K562 (cell line): ENCODE results near the gene EPHB4. TPM values are rescaled to one million over a fixed set of nuclear protein-coding genes. Genes with fewer than 3 reads are reported as not detected.

Experiments used
- ATAC-seq: fragments of 200-7000 bp; cut with Tn5 transposase; 3 replicates; pipeline ENCODE4 v1.9.1; 2020; ENCODE audit warnings: moderate library complexity
- BruUV-seq: library from RNA; stranded (reverse); fragments of 400-500 nt; replicated peaks from 2 replicates; lab custom pipeline; 2021; lab: Mats Ljungman, UMichigan
- CTCF ChIA-PET: fragments of 300-600 bp; formaldehyde crosslinking; extraction: SDS; loops from one replicate; lab custom pipeline; 2021; ENCODE audit warnings: low intra/inter-chr PET ratio; lab: Yijun Ruan, JAX
- POLR2A ChIA-PET: fragments of 300-600, 350-650 bp; sonication (Branson Sonifier 250); formaldehyde crosslinking; extraction: SDS; loops from one replicate; lab custom pipeline; 2021; ENCODE audit warnings: antibody characterized with exemption, inconsistent platforms; lab: Yijun Ruan, JAX
- DNase-seq, 4 experiments: peaks; one replicate each; pipeline versions ENCODE4 v3.0.0 to v3.0.0-alpha.2; 2011 to 2018; ENCODE audit warnings: low spot score in 3 of 4, mixed read lengths in 3 of 4; ENCODE audit errors: extremely low read depth in 1 of 4
- FAIRE-seq: peaks from 2 replicates; lab custom pipeline; 2011; peaks lifted over from hg19 to GRCh38; lab: Jason Lieb, UNC
- H2AFZ ChIP-seq: 2 replicates; pipeline ENCODE4 v1.6.0; 2011; ENCODE audit warnings: low read depth, low read length, control low read depth, inconsistent platforms
- H3K27ac ChIP-seq: fragments of 200-600 bp; 3 replicates; pipeline ENCODE4 v1.8.0; 2011; ENCODE audit warnings: low read depth, mild to moderate bottlenecking, control low read depth, inconsistent platforms, low read length, moderate library complexity, mixed read lengths; ENCODE audit errors: extremely low read depth
- H3K27me3 ChIP-seq, 2 experiments: fragments of 300-600 bp in 1 of 2; 2 replicates in 1 of 2; 3 replicates in 1 of 2; pipeline versions ENCODE4 v1.6.0 to v1.8.0; 2011; ENCODE audit warnings: inconsistent platforms in 2 of 2, low read length in 2 of 2, mild to moderate bottlenecking in 1 of 2, mixed read lengths in 1 of 2, moderate library complexity in 1 of 2; ENCODE audit not compliant: control insufficient read depth in 2 of 2, insufficient read depth in 2 of 2
- H3K36me3 ChIP-seq: fragments of 300-600 bp; 3 replicates; pipeline ENCODE4 v1.8.0; 2011; ENCODE audit warnings: mild to moderate bottlenecking, low read length, inconsistent platforms; ENCODE audit not compliant: control insufficient read depth, insufficient read depth
- H3K4me1 ChIP-seq, 2 experiments: fragments of 200-600 bp in 1 of 2; replicated peaks in 1 of 2; 2 replicates in 1 of 2; 3 replicates in 1 of 2; pipeline versions ENCODE4 v1.5.1 to v1.8.0; 2011; ENCODE audit warnings: inconsistent platforms in 2 of 2, low read length in 2 of 2, mild to moderate bottlenecking in 1 of 2, mixed read lengths in 1 of 2, moderate library complexity in 1 of 2; ENCODE audit not compliant: control insufficient read depth in 2 of 2, insufficient read depth in 2 of 2
- H3K4me2 ChIP-seq: 2 replicates; pipeline ENCODE4 v1.6.1; 2011; ENCODE audit warnings: low read length, control low read depth, inconsistent platforms, mixed read lengths; ENCODE audit not compliant: insufficient read depth
- H3K4me3 ChIP-seq: fragments of 200-600 bp; sonication (generic), shearing (Covaris generic); 2 replicates; pipeline ENCODE4 v1.5.1; 2016; ENCODE audit warnings: control low read depth, inconsistent platforms
- H3K79me2 ChIP-seq: fragments of 200-600 bp; 3 replicates; pipeline ENCODE4 v1.8.0; 2011; ENCODE audit warnings: low read length, inconsistent platforms; ENCODE audit not compliant: control insufficient read depth, insufficient read depth
- H3K9ac ChIP-seq, 2 experiments: 2 replicates each; pipeline versions ENCODE4 v1.6.0 to v1.6.1; 2011; ENCODE audit warnings: low read depth in 2 of 2, low read length in 2 of 2, control low read depth in 1 of 2, inconsistent platforms in 1 of 2, mild to moderate bottlenecking in 1 of 2, mixed read lengths in 1 of 2; ENCODE audit not compliant: insufficient read depth in 1 of 2
- H3K9me1 ChIP-seq: one replicate; pipeline ENCODE4 v1.6.0; 2011; ENCODE audit warnings: inconsistent platforms, mild to moderate bottlenecking, low read length, moderate library complexity; ENCODE audit not compliant: control insufficient read depth, insufficient read depth
- H3K9me3 ChIP-seq: replicated peaks from 2 replicates; pipeline ENCODE4 v1.5.1; 2011; ENCODE audit warnings: low read depth, low read length, inconsistent platforms; ENCODE audit not compliant: control insufficient read depth, insufficient read depth
- H4K20me1 ChIP-seq: replicated peaks from 2 replicates; pipeline ENCODE4 v1.6.1; 2011; ENCODE audit warnings: low read length, inconsistent platforms, mixed read lengths; ENCODE audit not compliant: control insufficient read depth, insufficient read depth
- POLR2G ChIP-seq: fragments of 200-400 bp; formaldehyde crosslinking; IDR thresholded peaks from 2 replicates; pipeline ENCODE4 v1.6.1; 2017; ENCODE audit warnings: low read depth, mild to moderate bottlenecking, antibody characterized with exemption, low read length, moderate library complexity
- RBFOX2 ChIP-seq: fragments of 200-400 bp; formaldehyde crosslinking; IDR thresholded peaks from 2 replicates; pipeline ENCODE4 v1.6.1; 2017; ENCODE audit warnings: low read depth, mild to moderate bottlenecking, low read length, moderate library complexity
- WGBS: fragments of 100-300 bp; shearing (Covaris generic); methylation state at CpG from one replicate; pipeline ENCODE4 v1.1.6; 2016; ENCODE audit warnings: low coverage, mixed read lengths; ENCODE audit not compliant: insufficient coverage; ENCODE audit errors: missing lambda C conversion rate; 5-methylcytosine and 5-hydroxymethylcytosine counted together
- in situ Hi-C: fragments of 300-500 bp; cut with MboI; formaldehyde crosslinking; loops from 4 replicates; pipeline ENCODE4 v1.15.0; 2018; ENCODE audit warnings: inconsistent platforms, mixed read lengths
- intact Hi-C: fragments of 100-400 bp; cut with micrococcal nuclease; formaldehyde crosslinking; loops from 2 replicates; pipeline ENCODE4 v1.14.2; 2022
- polyA plus RNA-seq, 8 experiments: library from polyadenylated mRNA; depleted of rRNA in 4 of 8; stranded (reverse) in 5 of 8; unstranded in 3 of 8; fragments of >200 nt; fragmentation: Nextera tagmentation in 2 of 8; fragmentation: Illumina TruSeq in 1 of 8; extraction: Ambion mirVana in 2 of 8; extraction: Trizol in 1 of 8; gene quantifications; 2 replicates each; pipeline versions ENCODE4 v1.2.1 to v1.2.3, GENCODE V29; 2011 to 2014; ENCODE audit warnings: inconsistent platforms in 1 of 8, missing spikeins in 1 of 8
- total RNA-seq, 7 experiments: library from RNA; depleted of rRNA in 6 of 7; stranded (reverse); fragments of >200 nt in 6 of 7; fragmentation: Illumina TruSeq in 2 of 7; extraction: Trizol in 2 of 7; gene quantifications; 2 replicates each; pipeline versions ENCODE4 v1.2.1 to v1.2.3, GENCODE V29; 2011 to 2021; ENCODE audit warnings: low replicate concordance in 1 of 7
- TF ChIP-seq, protein P1 (sequence below): fragments of 250-450 bp; sonication (Bioruptor Pico); IDR thresholded peaks from 2 replicates; pipeline ENCODE4 v1.4.0; 2020

The EPHB4 gene
- total and polyA plus RNA-seq, 9 of the 15 experiments (the other 6 are each of a cell fraction or from before 2014, with no cell fraction given), result 1.2 to 82.1 (median 37.9) TPM

DNA sequence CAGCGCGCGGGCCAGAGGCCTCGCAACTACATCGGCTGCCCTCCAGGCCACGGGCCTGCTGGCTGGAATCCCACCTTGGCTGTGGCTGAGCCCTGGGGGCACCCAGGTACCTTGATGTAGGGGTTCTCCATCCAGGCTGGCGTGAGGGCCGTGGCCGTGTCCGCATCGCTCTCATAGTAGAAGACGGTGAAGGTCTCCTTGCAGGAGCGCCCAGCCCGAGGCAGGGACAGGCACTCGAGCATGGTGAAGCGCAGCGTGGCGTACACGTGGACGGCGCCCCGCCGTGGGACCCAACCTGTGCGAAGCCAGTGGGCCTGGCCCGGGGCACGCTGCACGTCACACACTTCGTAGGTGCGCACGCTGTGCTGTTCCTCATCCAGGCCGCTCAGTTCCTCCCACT lies 3.8 kb downstream of the EPHB4 start:
- H3K4me1 ChIP-seq, result peaks cover 13 to 66% of the 10 kb centered on the region in 2 experiments; a peak in 4 of 5 replicates
- no peak overlapping the region for H2AFZ ChIP-seq
- H3K27me3 ChIP-seq, result no peaks in the 10 kb centered on the region
- H3K9ac ChIP-seq, result peak overlapping the region in 1 of 2 experiments; percentile 56; a peak in 1 of 4 replicates
- FAIRE-seq (no peak), ATAC-seq (no peak), DNase-seq (no peak)
- ChIA-PET POLR2A (no interaction called here), CTCF (no interaction called here)
- in situ Hi-C loops (no loop called here), intact Hi-C loops (no loop called here)
- peaks cover 50% of the 10 kb centered on the region for H3K79me2 ChIP-seq
- H4K20me1 ChIP-seq, result peaks cover 9% of the 10 kb centered on the region; the same call in 1 of the 2 replicates
- H3K4me3 ChIP-seq, result no peak overlapping the region
- peaks cover 61% of the 10 kb centered on the region; the same call in 2 of the 3 replicates for H3K36me3 ChIP-seq
- no TSS peak for BruUV-seq
- peaks cover 4% of the 10 kb centered on the region for H3K9me1 ChIP-seq
- no peak overlapping the region for H3K27ac ChIP-seq
- 97% methylated on average over 22 of the region's 31 CpGs for WGBS
- H3K4me2 ChIP-seq, result no peak overlapping the region
- no peaks in the 10 kb centered on the region for H3K9me3 ChIP-seq
- TF ChIP-seq POLR2G, result 0 out of 2 replicates have a peak, but pooled peaks have one; percentile 34
- TF ChIP-seq, protein P1, sequence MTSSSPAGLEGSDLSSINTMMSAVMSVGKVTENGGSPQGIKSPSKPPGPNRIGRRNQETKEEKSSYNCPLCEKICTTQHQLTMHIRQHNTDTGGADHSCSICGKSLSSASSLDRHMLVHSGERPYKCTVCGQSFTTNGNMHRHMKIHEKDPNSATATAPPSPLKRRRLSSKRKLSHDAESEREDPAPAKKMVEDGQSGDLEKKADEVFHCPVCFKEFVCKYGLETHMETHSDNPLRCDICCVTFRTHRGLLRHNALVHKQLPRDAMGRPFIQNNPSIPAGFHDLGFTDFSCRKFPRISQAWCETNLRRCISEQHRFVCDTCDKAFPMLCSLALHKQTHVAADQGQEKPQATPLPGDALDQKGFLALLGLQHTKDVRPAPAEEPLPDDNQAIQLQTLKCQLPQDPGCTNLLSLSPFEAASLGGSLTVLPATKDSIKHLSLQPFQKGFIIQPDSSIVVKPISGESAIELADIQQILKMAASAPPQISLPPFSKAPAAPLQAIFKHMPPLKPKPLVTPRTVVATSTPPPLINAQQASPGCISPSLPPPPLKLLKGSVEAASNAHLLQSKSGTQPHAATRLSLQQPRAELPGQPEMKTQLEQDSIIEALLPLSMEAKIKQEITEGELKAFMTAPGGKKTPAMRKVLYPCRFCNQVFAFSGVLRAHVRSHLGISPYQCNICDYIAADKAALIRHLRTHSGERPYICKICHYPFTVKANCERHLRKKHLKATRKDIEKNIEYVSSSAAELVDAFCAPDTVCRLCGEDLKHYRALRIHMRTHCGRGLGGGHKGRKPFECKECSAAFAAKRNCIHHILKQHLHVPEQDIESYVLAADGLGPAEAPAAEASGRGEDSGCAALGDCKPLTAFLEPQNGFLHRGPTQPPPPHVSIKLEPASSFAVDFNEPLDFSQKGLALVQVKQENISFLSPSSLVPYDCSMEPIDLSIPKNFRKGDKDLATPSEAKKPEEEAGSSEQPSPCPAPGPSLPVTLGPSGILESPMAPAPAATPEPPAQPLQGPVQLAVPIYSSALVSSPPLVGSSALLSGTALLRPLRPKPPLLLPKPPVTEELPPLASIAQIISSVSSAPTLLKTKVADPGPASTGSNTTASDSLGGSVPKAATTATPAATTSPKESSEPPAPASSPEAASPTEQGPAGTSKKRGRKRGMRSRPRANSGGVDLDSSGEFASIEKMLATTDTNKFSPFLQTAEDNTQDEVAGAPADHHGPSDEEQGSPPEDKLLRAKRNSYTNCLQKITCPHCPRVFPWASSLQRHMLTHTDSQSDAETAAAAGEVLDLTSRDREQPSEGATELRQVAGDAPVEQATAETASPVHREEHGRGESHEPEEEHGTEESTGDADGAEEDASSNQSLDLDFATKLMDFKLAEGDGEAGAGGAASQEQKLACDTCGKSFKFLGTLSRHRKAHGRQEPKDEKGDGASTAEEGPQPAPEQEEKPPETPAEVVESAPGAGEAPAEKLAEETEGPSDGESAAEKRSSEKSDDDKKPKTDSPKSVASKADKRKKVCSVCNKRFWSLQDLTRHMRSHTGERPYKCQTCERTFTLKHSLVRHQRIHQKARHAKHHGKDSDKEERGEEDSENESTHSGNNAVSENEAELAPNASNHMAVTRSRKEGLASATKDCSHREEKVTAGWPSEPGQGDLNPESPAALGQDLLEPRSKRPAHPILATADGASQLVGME (CRISPR knock-in tag), result no peak
- peak; percentile 42; the same call in 1 of the 2 replicates for TF ChIP-seq RBFOX2
- TF ChIP-seq, all 486 proteins: peak for 2
